Measurements from ENCODE around the gene TUBB3. TPM values are rescaled to one million over a fixed set of nuclear protein-coding genes. Genes with fewer than 3 reads are reported as not detected.

TUBB3 gene
- total and polyA plus RNA-seq, 7 donors = 0.46 to 35.0 (median 23.5) TPM

GRCh38 chr16:89969741-89970410 lies 46.7 kb downstream of the TUBB3 start:
- Histone ChIP-seq H3K4me1 (peaks cover 0 to 31% (median 26%) of the 10 kb centered on the region in 4 donors), H3K4me3 (no peak overlapping the region), H3K27ac (no peak overlapping the region), H3K9me3 (no peaks in the 10 kb centered on the region), H3K36me3 (peaks cover 0 to 13% (median 3%) of the 10 kb centered on the region in 4 donors), H3K27me3 (no peaks in the 10 kb centered on the region)
- intact Hi-C loops (cut with DNase I) = loop anchor here (5.0 kb wide), 1 partner anchor 47 kb away; the partner anchor contains the start of gene DBNDD1
- no peak for TF ChIP-seq CTCF (IDR thresholded peaks at IDR 0.05)
- no peak for TF ChIP-seq POLR2A (IDR thresholded peaks at IDR 0.05)
- TF ChIP-seq POLR2AphosphoS5 (IDR thresholded peaks at IDR 0.05) = no peak
- no peak for TF ChIP-seq EP300 (IDR thresholded peaks at IDR 0.05)
- no peak for DNase-seq
- WGBS, 2 donors = 79 to 93% methylated on average over 6 of the region's 6 CpGs

GRCh38 chr16:89971495-89972243 lies 48.5 kb downstream of the TUBB3 start:
- peak overlapping the region; percentile 76 to 97 (median 85) for H3K4me3 ChIP-seq
- H3K4me1 ChIP-seq = peaks cover 0 to 31% (median 26%) of the 10 kb centered on the region in 4 donors
- H3K27me3 ChIP-seq = no peaks in the 10 kb centered on the region
- 48 to 64% methylated on average over 42 of the region's 42 CpGs for WGBS, 2 donors
- H3K27ac ChIP-seq = peak overlapping the region; percentile 92 to 100 (median 96)
- DNase-seq = no peak
- no peaks in the 10 kb centered on the region for H3K36me3 ChIP-seq
- TF ChIP-seq POLR2AphosphoS5 (IDR thresholded peaks at IDR 0.05) (no peak), POLR2A (IDR thresholded peaks at IDR 0.05) (no peak), EP300 (IDR thresholded peaks at IDR 0.05) (no peak), CTCF (IDR thresholded peaks at IDR 0.05) (no peak)
- H3K9me3 ChIP-seq = no peaks in the 10 kb centered on the region
- intact Hi-C loops (cut with DNase I) = loop anchor here (1.0 to 5.0 kb wide), 2 partner anchors 46 to 271 kb away; partner anchors contain the start of gene DBNDD1

DNA sequence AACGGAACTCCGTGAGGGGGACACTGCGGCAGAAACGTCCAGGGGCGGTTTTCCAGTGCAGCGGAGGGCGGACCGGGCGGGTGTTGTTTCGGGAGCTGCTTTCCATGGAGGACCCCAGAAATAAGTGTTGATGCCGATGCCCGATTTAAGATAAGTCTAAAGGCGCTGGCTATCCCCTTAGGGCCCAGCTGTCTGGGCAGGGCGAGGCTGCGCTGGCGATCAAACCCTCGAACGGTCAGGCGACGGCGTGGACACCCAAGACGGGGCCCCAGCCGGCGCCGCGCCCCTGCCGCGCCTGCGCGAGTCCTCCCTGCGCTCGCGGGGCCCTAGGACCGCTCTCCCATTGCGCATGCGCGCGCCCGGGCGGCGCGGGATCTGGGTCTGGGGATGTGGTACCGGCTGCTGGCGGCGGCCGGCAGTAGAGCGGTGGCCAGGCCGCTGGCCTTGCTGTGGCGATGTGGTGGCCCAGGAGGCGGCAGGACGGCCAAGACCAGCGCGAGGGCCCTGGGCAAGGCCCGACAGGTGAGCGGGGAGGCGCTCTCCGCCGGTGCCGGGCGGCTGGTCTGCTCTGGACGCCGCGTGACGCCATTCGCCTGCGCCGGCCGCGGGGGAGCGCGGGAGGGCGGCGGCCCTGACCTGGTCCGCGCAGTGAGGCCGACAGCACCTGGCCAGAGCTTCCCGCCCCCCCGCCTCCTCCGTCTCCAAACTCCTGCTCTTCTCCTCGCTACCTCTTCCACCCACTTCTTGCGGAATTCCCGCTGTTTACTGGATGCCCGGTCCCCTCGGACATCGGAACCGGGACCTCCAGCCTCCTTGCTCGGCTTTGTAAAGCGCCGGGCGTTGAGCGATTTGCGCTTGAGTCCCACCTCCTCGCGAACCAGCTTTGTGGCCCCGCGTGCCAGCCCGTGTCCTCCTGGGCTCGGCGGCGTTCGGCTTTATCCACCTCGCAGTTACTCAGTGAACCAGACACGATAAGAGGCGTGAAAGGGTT lies 49.4 kb downstream of the TUBB3 start:
- peak overlapping the region; percentile 92 to 100 (median 96) for H3K27ac ChIP-seq
- peak overlapping the region; percentile 76 to 97 (median 85) for H3K4me3 ChIP-seq
- H3K9me3 ChIP-seq = no peaks in the 10 kb centered on the region
- peaks cover 0 to 31% (median 26%) of the 10 kb centered on the region in 4 donors for H3K4me1 ChIP-seq
- intact Hi-C loops (cut with DNase I) = loop anchor here (1.0 to 5.0 kb wide), 2 partner anchors 45 to 272 kb away; partner anchors contain the start of gene DBNDD1
- H3K36me3 ChIP-seq = peaks cover 0 to 4% (median 0%) of the 10 kb centered on the region in 4 donors
- no peaks in the 10 kb centered on the region for H3K27me3 ChIP-seq
- WGBS, 2 donors = 0 to 1% methylated on average over 104 of the region's 104 CpGs
- DNase-seq = peak; percentile 95
- no peak for TF ChIP-seq CTCF (IDR thresholded peaks at IDR 0.05)
- TF ChIP-seq POLR2A (IDR thresholded peaks at IDR 0.05) = peak; percentile 39 to 61
- peak; percentile 79 to 96 (median 92) for TF ChIP-seq POLR2AphosphoS5 (IDR thresholded peaks at IDR 0.05)

- Histone ChIP-seq H3K27me3 (no peaks in the 10 kb centered on the region), H3K27ac (peak overlapping the region; percentile 92 to 100 (median 96)), H3K4me3 (peak overlapping the region; percentile 76 to 97 (median 85)), H3K36me3 (peaks cover 0 to 11% (median 2%) of the 10 kb centered on the region in 4 donors), H3K4me1 (peaks cover 0 to 31% (median 26%) of the 10 kb centered on the region in 4 donors), H3K9me3 (no peaks in the 10 kb centered on the region)
- no peak for DNase-seq
- intact Hi-C loops (cut with DNase I) = loop anchor here (5.0 kb wide), 1 partner anchor 44 kb away; the partner anchor contains the start of gene DBNDD1
- WGBS, 2 donors = 4 to 14% methylated on average over 14 of the region's 14 CpGs
- TF ChIP-seq POLR2AphosphoS5 (IDR thresholded peaks at IDR 0.05) (no peak), CTCF (IDR thresholded peaks at IDR 0.05) (no peak), POLR2A (IDR thresholded peaks at IDR 0.05) (no peak), EP300 (IDR thresholded peaks at IDR 0.05) (no peak)
Measured at GRCh38 chr16:89973235-89973634, 50.1 kb downstream of the TUBB3 start.
